ENCODE data around the gene NPY5R.

DNA sequence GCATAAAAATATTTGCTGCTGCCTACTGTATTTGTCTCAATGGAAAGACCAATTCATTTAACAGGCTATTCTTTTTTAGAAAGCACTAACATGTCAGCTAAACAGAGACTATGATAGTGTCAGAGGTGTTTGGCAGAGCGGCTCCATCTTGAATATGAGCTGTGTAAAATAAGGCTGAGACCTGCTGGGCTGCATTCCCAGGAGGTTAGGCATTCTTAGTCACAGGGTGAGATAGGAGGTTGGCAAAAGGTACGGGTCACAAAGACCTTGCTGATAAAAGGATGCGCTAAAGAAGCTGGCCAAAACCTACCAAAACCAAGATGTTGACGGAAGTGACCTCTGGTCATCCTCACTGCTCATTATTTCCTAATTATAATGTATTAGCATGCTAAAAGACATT is 41.8 kb downstream of the NPY5R start:
- TF ChIP-seq, protein P1, sequence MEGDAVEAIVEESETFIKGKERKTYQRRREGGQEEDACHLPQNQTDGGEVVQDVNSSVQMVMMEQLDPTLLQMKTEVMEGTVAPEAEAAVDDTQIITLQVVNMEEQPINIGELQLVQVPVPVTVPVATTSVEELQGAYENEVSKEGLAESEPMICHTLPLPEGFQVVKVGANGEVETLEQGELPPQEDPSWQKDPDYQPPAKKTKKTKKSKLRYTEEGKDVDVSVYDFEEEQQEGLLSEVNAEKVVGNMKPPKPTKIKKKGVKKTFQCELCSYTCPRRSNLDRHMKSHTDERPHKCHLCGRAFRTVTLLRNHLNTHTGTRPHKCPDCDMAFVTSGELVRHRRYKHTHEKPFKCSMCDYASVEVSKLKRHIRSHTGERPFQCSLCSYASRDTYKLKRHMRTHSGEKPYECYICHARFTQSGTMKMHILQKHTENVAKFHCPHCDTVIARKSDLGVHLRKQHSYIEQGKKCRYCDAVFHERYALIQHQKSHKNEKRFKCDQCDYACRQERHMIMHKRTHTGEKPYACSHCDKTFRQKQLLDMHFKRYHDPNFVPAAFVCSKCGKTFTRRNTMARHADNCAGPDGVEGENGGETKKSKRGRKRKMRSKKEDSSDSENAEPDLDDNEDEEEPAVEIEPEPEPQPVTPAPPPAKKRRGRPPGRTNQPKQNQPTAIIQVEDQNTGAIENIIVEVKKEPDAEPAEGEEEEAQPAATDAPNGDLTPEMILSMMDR (IDR thresholded peaks at IDR 0.05; ENCODE audit: borderline replicate concordance, extremely low read depth, low read length, poor library complexity, severe bottlenecking): no peak
- no peak for TF ChIP-seq EZH2 (IDR thresholded peaks at IDR 0.05; ENCODE audit: borderline replicate concordance, low read depth, low read length, severe bottlenecking)

All from DND-41 (cell line).